Trophoblast cell (in vitro differentiated cells and primary cell): ENCODE results near the gene ISLR.

Experiments used
- DNase-seq, 2 donors: peaks; one replicate each; pipeline ENCODE4 v3.0.0-alpha.2; 2016
- H2AFZ ChIP-seq: 2 replicates; pipeline ENCODE4 v1.6.1; 2013; ENCODE audit warnings: low read length, moderate library complexity, mild to moderate bottlenecking; ENCODE audit not compliant: insufficient read depth, poor library complexity
- H2AK5ac ChIP-seq: 2 replicates; pipeline ENCODE4 v1.6.1; 2013; ENCODE audit warnings: mild to moderate bottlenecking, low read length
- H2BK120ac ChIP-seq: 2 replicates; pipeline ENCODE4 v1.6.1; 2013; ENCODE audit warnings: low read length, mild to moderate bottlenecking, moderate library complexity; ENCODE audit not compliant: insufficient read depth, poor library complexity
- H2BK12ac ChIP-seq: 2 replicates; pipeline ENCODE4 v1.6.1; 2013; ENCODE audit warnings: mild to moderate bottlenecking, low read length, moderate library complexity
- H2BK5ac ChIP-seq: 2 replicates; pipeline ENCODE4 v1.6.1; 2013; ENCODE audit warnings: low read length, low read depth, moderate library complexity, mild to moderate bottlenecking; ENCODE audit not compliant: poor library complexity
- H3K14ac ChIP-seq: 2 replicates; pipeline ENCODE4 v1.6.1; 2013; ENCODE audit warnings: mild to moderate bottlenecking, low read length
- H3K18ac ChIP-seq: 2 replicates; pipeline ENCODE4 v1.6.1; 2013; ENCODE audit warnings: mild to moderate bottlenecking, low read length
- H3K23ac ChIP-seq: 2 replicates; pipeline ENCODE4 v1.6.1; 2013; ENCODE audit warnings: low read length
- H3K27ac ChIP-seq: 2 replicates; pipeline ENCODE4 v1.5.1; 2013; ENCODE audit warnings: low read depth, mild to moderate bottlenecking, inconsistent platforms, low read length, moderate library complexity
- H3K27me3 ChIP-seq: 2 replicates; pipeline ENCODE4 v1.6.1; 2013; ENCODE audit warnings: inconsistent platforms, mild to moderate bottlenecking, low read length, moderate library complexity; ENCODE audit not compliant: insufficient read depth
- H3K36me3 ChIP-seq, 2 experiments: 1 replicate in 1 of 2; 2 replicates in 1 of 2; pipeline ENCODE4 v1.6.1; 2013; ENCODE audit warnings: low read length in 2 of 2, mild to moderate bottlenecking in 2 of 2, moderate library complexity in 1 of 2; ENCODE audit not compliant: insufficient read depth in 2 of 2, control insufficient read depth in 1 of 2
- H3K4ac ChIP-seq: 2 replicates; pipeline ENCODE4 v1.6.1; 2013; ENCODE audit warnings: low read depth, mild to moderate bottlenecking, low read length, moderate library complexity
- H3K4me1 ChIP-seq, 2 experiments: 1 replicate in 1 of 2; 2 replicates in 1 of 2; pipeline ENCODE4 v1.6.1; 2013; ENCODE audit warnings: low read length in 2 of 2, mild to moderate bottlenecking in 2 of 2, moderate library complexity in 1 of 2; ENCODE audit not compliant: insufficient read depth in 2 of 2, control insufficient read depth in 1 of 2
- H3K4me2 ChIP-seq: 2 replicates; pipeline ENCODE4 v1.6.1; 2013; ENCODE audit warnings: inconsistent platforms, mild to moderate bottlenecking, low read length, moderate library complexity
- H3K4me3 ChIP-seq: 2 replicates; pipeline ENCODE4 v1.5.1; 2013; ENCODE audit warnings: mild to moderate bottlenecking, low read depth, low read length, inconsistent platforms
- H3K79me1 ChIP-seq: one replicate; pipeline ENCODE4 v1.6.1; 2013; ENCODE audit warnings: low read length
- H3K79me2 ChIP-seq: 2 replicates; pipeline ENCODE4 v1.6.1; 2013; ENCODE audit warnings: low read length, mild to moderate bottlenecking; ENCODE audit not compliant: control insufficient read depth, insufficient read depth, poor library complexity
- H3K9ac ChIP-seq: 2 replicates; pipeline ENCODE4 v1.6.1; 2013; ENCODE audit warnings: mild to moderate bottlenecking, low read length
- H3K9me3 ChIP-seq: 2 replicates; pipeline ENCODE4 v1.6.1; 2013; ENCODE audit warnings: low read depth, mild to moderate bottlenecking, control low read depth, inconsistent platforms, low read length; ENCODE audit not compliant: insufficient read depth
- H4K12ac ChIP-seq: 2 replicates; pipeline ENCODE4 v1.6.1; 2013; ENCODE audit warnings: low read depth, mild to moderate bottlenecking, low read length, moderate library complexity
- H4K8ac ChIP-seq: 2 replicates; pipeline ENCODE4 v1.6.1; 2013; ENCODE audit warnings: low read depth, mild to moderate bottlenecking, low read length, moderate library complexity
- H4K91ac ChIP-seq: one replicate; pipeline ENCODE4 v1.6.1; 2013; ENCODE audit warnings: low read depth, mild to moderate bottlenecking, low read length, moderate library complexity
- WGBS: extraction: QIAGEN DNeasy Blood & Tissue Kit; methylation state at CpG from one replicate; pipeline ENCODE4 v1.1.7; 2013; ENCODE audit warnings: missing lambda C conversion rate; ENCODE audit not compliant: insufficient read length, insufficient coverage; ENCODE audit errors: extremely low coverage; 5-methylcytosine and 5-hydroxymethylcytosine counted together

ISLR gene

DNA sequence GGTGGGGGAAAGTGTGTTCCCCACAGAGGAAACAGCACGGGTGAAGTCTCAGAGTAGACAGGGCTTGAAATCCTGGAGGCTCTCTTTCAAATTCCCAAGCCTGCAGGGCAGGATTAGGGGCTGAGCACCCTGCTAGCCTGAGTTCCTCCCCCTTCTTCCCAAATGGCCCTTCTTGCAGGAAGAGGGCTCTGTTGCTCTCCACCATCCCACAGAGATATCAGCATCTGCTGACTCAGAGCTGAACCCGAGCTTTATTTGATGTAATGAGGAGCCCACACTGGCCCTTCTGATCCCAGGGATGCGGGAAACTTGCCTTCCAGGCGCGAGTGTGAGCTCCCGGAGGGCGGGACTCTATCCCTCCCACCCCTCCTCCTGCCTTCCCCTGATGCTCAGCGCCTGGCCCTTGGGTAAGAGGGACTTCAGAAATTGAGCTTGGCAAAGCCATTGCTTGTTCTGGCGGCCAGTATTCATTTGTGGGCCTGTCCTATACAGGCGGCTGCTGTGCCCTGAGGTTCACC, 30.5 kb downstream of the ISLR start:
- H2AK5ac ChIP-seq: no peak overlapping the region
- no peaks in the 10 kb centered on the region for H3K79me2 ChIP-seq
- no peak overlapping the region for H4K8ac ChIP-seq
- H4K91ac ChIP-seq: no peak overlapping the region
- H3K4me1 ChIP-seq: peaks cover 37 to 39% of the 10 kb centered on the region in 2 experiments
- H2AFZ ChIP-seq: no peak overlapping the region
- H3K14ac ChIP-seq: no peak overlapping the region
- no peak overlapping the region for H3K9ac ChIP-seq
- H3K36me3 ChIP-seq: no peaks in the 10 kb centered on the region
- no peak overlapping the region for H2BK12ac ChIP-seq
- H3K18ac ChIP-seq: no peak overlapping the region
- no peak overlapping the region for H3K4me2 ChIP-seq
- no CpG with 5 or more reads among the region's 10 CpGs for WGBS
- H3K79me1 ChIP-seq: peaks cover 3% of the 10 kb centered on the region
- H3K27me3 ChIP-seq: no peaks in the 10 kb centered on the region
- H3K23ac ChIP-seq: no peak overlapping the region
- no peak overlapping the region for H4K12ac ChIP-seq
- no peak overlapping the region for H2BK120ac ChIP-seq
- no peak overlapping the region for H3K4ac ChIP-seq
- H3K9me3 ChIP-seq: peaks cover 3% of the 10 kb centered on the region
- no peak overlapping the region for H3K4me3 ChIP-seq
- DNase-seq: no peak
- no peak overlapping the region for H3K27ac ChIP-seq
- no peak overlapping the region for H2BK5ac ChIP-seq

DNA sequence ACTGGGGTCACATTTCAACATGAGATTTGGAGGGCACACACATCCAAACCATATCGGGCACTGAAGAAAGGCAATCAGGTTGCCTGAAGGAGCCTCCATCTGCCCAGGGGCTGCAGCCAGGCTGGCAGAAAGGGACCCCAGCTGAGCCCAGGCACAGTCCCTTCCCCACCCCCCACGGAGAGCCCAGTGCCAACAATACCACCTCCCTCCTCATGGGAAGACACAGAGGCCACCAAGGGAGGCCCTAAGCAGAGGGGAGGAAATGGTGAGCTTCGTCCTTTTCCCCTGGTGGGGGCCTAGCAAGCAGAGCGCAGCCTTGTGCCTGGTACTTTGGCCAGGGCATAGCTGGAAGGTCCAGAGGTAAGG, 32.1 kb downstream of the ISLR start:
- WGBS: no CpG with 5 or more reads among the region's 4 CpGs
- no peak for DNase-seq

GRCh38 chr15:74206801-74207281, 33.3 kb downstream of the ISLR start:
- Histone ChIP-seq H3K27me3 (no peaks in the 10 kb centered on the region), H3K23ac (no peak overlapping the region), H2BK120ac (no peak overlapping the region), H3K27ac (no peak overlapping the region), H4K91ac (no peak overlapping the region), H3K36me3 (no peaks in the 10 kb centered on the region), H3K14ac (no peak overlapping the region), H2BK5ac (no peak overlapping the region), H3K4ac (no peak overlapping the region), H4K8ac (no peak overlapping the region), H4K12ac (no peak overlapping the region), H2BK12ac (no peak overlapping the region), H2AK5ac (no peak overlapping the region), H3K4me1 (peaks cover 28 to 31% of the 10 kb centered on the region in 2 experiments), H3K18ac (no peak overlapping the region), H3K79me1 (peaks cover 3% of the 10 kb centered on the region), H3K4me3 (no peak overlapping the region), H3K9ac (no peak overlapping the region), H3K4me2 (no peak overlapping the region), H3K9me3 (peaks cover 3% of the 10 kb centered on the region), H3K79me2 (no peaks in the 10 kb centered on the region), H2AFZ (no peak overlapping the region)
- WGBS: no CpG with 5 or more reads among the region's 6 CpGs
- no peak for DNase-seq

More for the DNA sequence above, 32.1 kb downstream of the ISLR start:
- Histone ChIP-seq H4K91ac (no peak overlapping the region), H3K9me3 (peaks cover 3% of the 10 kb centered on the region), H3K14ac (no peak overlapping the region), H3K18ac (no peak overlapping the region), H3K79me2 (no peaks in the 10 kb centered on the region), H3K4me1 (peaks cover 39 to 43% of the 10 kb centered on the region in 2 experiments), H3K79me1 (peaks cover 3% of the 10 kb centered on the region), H2AFZ (no peak overlapping the region), H4K12ac (no peak overlapping the region), H3K36me3 (no peaks in the 10 kb centered on the region), H2BK5ac (no peak overlapping the region), H3K4me2 (no peak overlapping the region), H4K8ac (no peak overlapping the region), H3K27me3 (no peaks in the 10 kb centered on the region), H2BK120ac (no peak overlapping the region), H3K4ac (no peak overlapping the region), H3K23ac (no peak overlapping the region), H3K9ac (no peak overlapping the region), H3K27ac (no peak overlapping the region), H2AK5ac (no peak overlapping the region), H2BK12ac (no peak overlapping the region), H3K4me3 (no peak overlapping the region)

DNA sequence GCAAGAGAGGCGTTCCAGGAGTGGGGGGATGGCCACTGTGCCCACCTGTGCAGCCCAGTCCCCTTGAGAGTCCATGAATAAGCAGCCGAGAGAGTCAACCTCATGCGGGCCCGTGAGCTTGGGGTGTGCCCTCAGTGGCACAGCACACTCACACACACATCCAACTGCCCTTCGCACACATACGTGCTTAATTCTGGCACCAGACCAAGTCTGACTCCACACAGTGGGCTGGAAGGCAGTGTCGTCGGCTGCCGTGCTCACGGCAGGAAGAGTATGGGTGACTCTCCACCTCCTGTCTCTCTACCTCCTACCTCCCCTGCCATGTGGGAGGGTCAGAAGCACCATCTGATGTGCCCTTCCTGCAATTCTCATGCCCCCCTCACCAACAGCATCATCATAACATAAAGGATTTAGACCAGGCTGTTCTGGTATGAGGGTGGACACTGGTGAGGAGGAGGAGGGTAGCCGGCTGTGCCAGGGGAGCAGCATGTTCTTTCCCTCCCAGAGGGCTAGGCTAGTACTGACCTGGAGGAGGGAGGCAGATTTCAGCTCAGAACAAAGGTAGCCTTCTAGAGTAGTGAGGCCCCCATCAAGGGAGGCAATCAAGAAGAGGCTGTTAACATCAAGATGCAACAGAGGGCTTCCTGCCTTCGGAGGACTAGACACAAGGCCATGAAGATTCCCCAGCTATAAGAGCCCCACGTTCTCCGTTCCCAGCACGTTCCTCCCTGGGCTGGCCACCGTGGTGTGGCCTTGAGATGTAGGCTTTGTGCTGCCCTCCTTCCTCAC, 34.3 kb downstream of the ISLR start:
- H4K91ac ChIP-seq: no peak overlapping the region
- H4K12ac ChIP-seq: no peak overlapping the region
- no peak overlapping the region for H3K4me3 ChIP-seq
- no peaks in the 10 kb centered on the region for H3K36me3 ChIP-seq
- H2AK5ac ChIP-seq: no peak overlapping the region
- no peak overlapping the region for H2BK12ac ChIP-seq
- no peak overlapping the region for H3K23ac ChIP-seq
- H3K4me1 ChIP-seq: peaks cover 20 to 22% of the 10 kb centered on the region in 2 experiments
- no peaks in the 10 kb centered on the region for H3K27me3 ChIP-seq
- H3K9me3 ChIP-seq: peaks cover 3% of the 10 kb centered on the region
- no peaks in the 10 kb centered on the region for H3K79me1 ChIP-seq
- no peaks in the 10 kb centered on the region for H3K79me2 ChIP-seq
- H2BK5ac ChIP-seq: no peak overlapping the region
- WGBS: no CpG with 5 or more reads among the region's 16 CpGs
- H2BK120ac ChIP-seq: no peak overlapping the region
- H3K9ac ChIP-seq: no peak overlapping the region
- H4K8ac ChIP-seq: no peak overlapping the region
- H3K27ac ChIP-seq: no peak overlapping the region
- no peak overlapping the region for H3K14ac ChIP-seq
- no peak overlapping the region for H3K4me2 ChIP-seq
- DNase-seq: no peak
- H2AFZ ChIP-seq: no peak overlapping the region
- no peak overlapping the region for H3K4ac ChIP-seq
- no peak overlapping the region for H3K18ac ChIP-seq
